Measurements from ENCODE around the gene RBM20. TPM values are rescaled to one million over a fixed set of nuclear protein-coding genes. Genes with fewer than 3 reads are reported as not detected.

The RBM20 gene
- total and polyA plus RNA-seq, 10 of the 15 experiments (the other 5 are each of a cell fraction or from before 2014, with no cell fraction given): 0.04 to 0.26 (median 0.15) TPM

- TF ChIP-seq ZBTB4 (CRISPR knock-in tag; IDR thresholded peaks at IDR 0.05) (no peak), RAD21 (IDR thresholded peaks at IDR 0.05; ENCODE audit: insufficient read depth, low read depth, low read length) (no peak; the same call in 1 of the 2 replicates), JUND (IDR thresholded peaks at IDR 0.05; ENCODE audit: low read depth, low read length) (no peak), BHLHE40 (IDR thresholded peaks at IDR 0.05; ENCODE audit: borderline replicate concordance in 1 of 2, low read depth in 2 of 2, low read length in 1 of 2) (peak; percentile 64 to 90; a peak in 3 of 4 replicates), CHD1 (IDR thresholded peaks at IDR 0.05; ENCODE audit: low read depth, low read length) (0 out of 2 replicates have a peak, but pooled peaks have one; percentile 76), MEF2B (IDR thresholded peaks at IDR 0.05; ENCODE audit: partially characterized antibody, poor library complexity, severe bottlenecking) (no peak), SREBF1 (IDR thresholded peaks at IDR 0.05; ENCODE audit: low read length) (no peak), PML (IDR thresholded peaks at IDR 0.05; ENCODE audit: low read length) (no peak; the same call in 1 of the 2 replicates), SMC3 (IDR thresholded peaks at IDR 0.05; ENCODE audit: borderline replicate concordance, low read length) (peak; percentile 33; the same call in 1 of the 2 replicates), IKZF2 (IDR thresholded peaks at IDR 0.05) (peak in 1 of 2 experiments; percentile 15; a peak in 2 of 4 replicates), YY1 (IDR thresholded peaks at IDR 0.05; ENCODE audit: low read depth, low read length) (peak; percentile 7; the same call in 1 of the 2 replicates), ZBTB11 (CRISPR knock-in tag; IDR thresholded peaks at IDR 0.05) (no peak), POLR2AphosphoS2 (IDR thresholded peaks at IDR 0.05; ENCODE audit: low read depth, low read length) (no peak; the same call in 1 of the 2 replicates), MEF2A (IDR thresholded peaks at IDR 0.05; ENCODE audit: insufficient read depth, low read depth, low read length) (no peak), CBX3 (IDR thresholded peaks at IDR 0.05; ENCODE audit: borderline replicate concordance, low read depth) (no peak), RB1 (IDR thresholded peaks at IDR 0.05; ENCODE audit: borderline replicate concordance) (no peak), ZNF24 (IDR thresholded peaks at IDR 0.05) (no peak), NR2C2 (IDR thresholded peaks at IDR 0.05; ENCODE audit: borderline replicate concordance, control insufficient read depth, insufficient read length, low read depth) (no peak)
Observed at GRCh38 chr10:110872145-110872983, 228.2 kb downstream of the RBM20 start (continued).

All from GM12878 (cell line).